Hematopoietic multipotent progenitor cell treated with erythropoietin and hydrocortisone succinate and interleukin-3 and kit ligand, for 8 days (in vitro differentiated cells): Measurements from ENCODE around the gene CLPSL1.

Experiments used
- DNase-seq: peaks from one replicate; pipeline ENCODE4 v3.0.0-alpha.2; 2015

Gene CLPSL1

GRCh38 chr6:35765739-35766138 lies 15.1 kb upstream of the CLPSL1 start:
- DNase-seq: no peak

- DNase-seq: no peak
Observed at GRCh38 chr6:35769211-35769610, 11.6 kb upstream of the CLPSL1 start.

- no peak for DNase-seq
Observed at GRCh38 chr6:35771343-35771627, 9.5 kb upstream of the CLPSL1 start.

GRCh38 chr6:35774116-35774794 lies 6.6 kb upstream of the CLPSL1 start:
- DNase-seq: no peak

GRCh38 chr6:35775031-35775430 lies 5.8 kb upstream of the CLPSL1 start:
- DNase-seq: no peak

- DNase-seq: no peak
Observed at GRCh38 chr6:35776364-35777215, 4.2 kb upstream of the CLPSL1 start, which contains the start of gene CLPSL2. Gene CLPSL2, plus strand, starts transcription at chr6:35776598. Its CDS starts 21 bp downstream, at chr6:35776619.

- no peak for DNase-seq
Observed at GRCh38 chr6:35777356-35778102, 3.3 kb upstream of the CLPSL1 start.

- no peak for DNase-seq
Observed at GRCh38 chr6:35778437-35778836, 2.4 kb upstream of the CLPSL1 start.

- DNase-seq: no peak
Observed at GRCh38 chr6:35781290-35781689, 471 bp downstream of the CLPSL1 start.

GRCh38 chr6:35782424-35782823 lies 1.6 kb downstream of the CLPSL1 start:
- DNase-seq: no peak

- DNase-seq: no peak
Observed at GRCh38 chr6:35784200-35784599, 3.4 kb downstream of the CLPSL1 start.

GRCh38 chr6:35786272-35786671 lies 5.5 kb downstream of the CLPSL1 start:
- DNase-seq: no peak

- DNase-seq: no peak
Observed at GRCh38 chr6:35786810-35787209, 6.0 kb downstream of the CLPSL1 start.

- DNase-seq: no peak
Observed at GRCh38 chr6:35787266-35788218, 6.7 kb downstream of the CLPSL1 start.

GRCh38 chr6:35788423-35788982 lies 7.7 kb downstream of the CLPSL1 start:
- no peak for DNase-seq

- no peak for DNase-seq
Observed at GRCh38 chr6:35790683-35791082, 9.9 kb downstream of the CLPSL1 start.

GRCh38 chr6:35794536-35795452 lies 14.0 kb downstream of the CLPSL1 start:
- no peak for DNase-seq

GRCh38 chr6:35795453-35796071 lies 14.7 kb downstream of the CLPSL1 start:
- DNase-seq: no peak

- DNase-seq: no peak
Observed at GRCh38 chr6:35796236-35796635, 15.4 kb downstream of the CLPSL1 start.

- no peak for DNase-seq
Observed at GRCh38 chr6:35797837-35798526, 17.2 kb downstream of the CLPSL1 start.
